Mesodermal cell (in vitro differentiated cells): Measurements from ENCODE around the gene YY1.
"Not testable (repeated sequence)": the region's sequence is repeated elsewhere in the genome, so short reads cannot be mapped to it uniquely, and the experiment has no call there.

ENCODE experiments used
- H3K27ac ChIP-seq: 2 replicates; pipeline ENCODE4 v1.7.0; 2013; ENCODE audit warnings: mild to moderate bottlenecking, low read depth, low read length, moderate library complexity; ENCODE audit not compliant: severe bottlenecking
- H3K36me3 ChIP-seq: 2 replicates; pipeline ENCODE4 v1.7.1; 2013; ENCODE audit warnings: mild to moderate bottlenecking, low read length, moderate library complexity; ENCODE audit not compliant: control insufficient read depth, insufficient read depth
- H3K4me1 ChIP-seq: one replicate; pipeline ENCODE4 v1.7.1; 2013; ENCODE audit warnings: mild to moderate bottlenecking, low read length; ENCODE audit not compliant: insufficient read depth, control insufficient read depth, poor library complexity, severe bottlenecking
- H3K4me3 ChIP-seq: 2 replicates; pipeline ENCODE4 v1.7.0; 2013; ENCODE audit warnings: low read length, control low read depth, mild to moderate bottlenecking; ENCODE audit not compliant: insufficient read depth, poor library complexity, severe bottlenecking; ENCODE audit errors: extremely low read depth
- H3K9me3 ChIP-seq: 2 replicates; pipeline ENCODE4 v1.7.1; 2013; ENCODE audit warnings: mild to moderate bottlenecking, low read length, moderate library complexity; ENCODE audit not compliant: control insufficient read depth
- WGBS, 2 experiments: methylation state at CpG; one replicate each; pipeline ENCODE4 v1.1.5; 2013; ENCODE audit warnings: missing lambda C conversion rate in 2 of 2; ENCODE audit not compliant: insufficient coverage in 2 of 2; 5-methylcytosine and 5-hydroxymethylcytosine counted together

Gene YY1

DNA sequence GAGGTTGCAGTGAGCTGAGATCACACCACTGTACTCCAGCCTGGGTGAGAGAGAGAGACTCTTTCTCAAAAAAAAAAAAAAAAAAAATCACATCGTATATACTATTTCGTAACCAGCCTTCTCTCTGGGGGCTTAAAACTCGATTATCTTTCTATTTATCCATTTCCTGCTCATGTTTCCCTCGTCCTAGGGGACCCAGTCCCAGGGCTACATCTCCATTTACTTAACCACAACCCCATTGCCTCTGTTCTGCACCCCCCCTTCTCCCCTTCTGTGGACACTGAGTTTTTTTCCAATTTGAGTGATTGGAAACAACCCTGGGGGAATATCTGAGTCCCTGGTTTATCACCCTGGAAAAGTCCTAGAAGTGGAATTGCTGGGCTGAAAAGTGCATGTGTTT, 36.2 kb upstream of the YY1 start:
- 87 to 97% methylated on average over 2 to 3 of the region's 4 CpGs for WGBS, 2 experiments

DNA sequence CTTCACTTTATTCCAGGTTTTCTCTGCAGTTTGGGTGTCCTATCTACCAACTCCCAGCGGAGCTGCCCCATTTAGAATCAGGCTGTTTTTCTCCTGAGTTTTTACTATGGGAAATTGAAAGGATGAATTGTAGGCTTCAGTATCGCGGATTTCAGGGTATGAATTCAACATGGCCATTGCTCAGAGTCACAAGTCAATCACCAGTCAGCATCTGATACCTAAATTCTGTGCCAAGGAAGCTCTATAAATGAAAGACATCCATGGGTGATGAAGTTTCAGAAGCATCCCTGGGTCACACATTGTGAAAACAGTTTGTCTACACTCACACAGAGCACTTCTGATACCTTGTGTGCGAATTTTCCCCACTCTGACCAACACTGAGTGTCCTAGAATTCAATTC, 35.8 kb upstream of the YY1 start:
- Histone ChIP-seq H3K4me1 (no peaks in the 10 kb centered on the region), H3K27ac (no peak overlapping the region), H3K36me3 (peaks cover 3% of the 10 kb centered on the region), H3K4me3 (no peak overlapping the region), H3K9me3 (no peaks in the 10 kb centered on the region)
- WGBS, 2 experiments: 73 to 97% methylated on average over 2 to 3 of the region's 4 CpGs

More for the DNA sequence above, 36.2 kb upstream of the YY1 start:
- no peak overlapping the region for H3K4me3 ChIP-seq
- peaks cover 3% of the 10 kb centered on the region for H3K36me3 ChIP-seq
- H3K27ac ChIP-seq: no peak overlapping the region
- H3K4me1 ChIP-seq: no peaks in the 10 kb centered on the region
- H3K9me3 ChIP-seq: no peaks in the 10 kb centered on the region

DNA sequence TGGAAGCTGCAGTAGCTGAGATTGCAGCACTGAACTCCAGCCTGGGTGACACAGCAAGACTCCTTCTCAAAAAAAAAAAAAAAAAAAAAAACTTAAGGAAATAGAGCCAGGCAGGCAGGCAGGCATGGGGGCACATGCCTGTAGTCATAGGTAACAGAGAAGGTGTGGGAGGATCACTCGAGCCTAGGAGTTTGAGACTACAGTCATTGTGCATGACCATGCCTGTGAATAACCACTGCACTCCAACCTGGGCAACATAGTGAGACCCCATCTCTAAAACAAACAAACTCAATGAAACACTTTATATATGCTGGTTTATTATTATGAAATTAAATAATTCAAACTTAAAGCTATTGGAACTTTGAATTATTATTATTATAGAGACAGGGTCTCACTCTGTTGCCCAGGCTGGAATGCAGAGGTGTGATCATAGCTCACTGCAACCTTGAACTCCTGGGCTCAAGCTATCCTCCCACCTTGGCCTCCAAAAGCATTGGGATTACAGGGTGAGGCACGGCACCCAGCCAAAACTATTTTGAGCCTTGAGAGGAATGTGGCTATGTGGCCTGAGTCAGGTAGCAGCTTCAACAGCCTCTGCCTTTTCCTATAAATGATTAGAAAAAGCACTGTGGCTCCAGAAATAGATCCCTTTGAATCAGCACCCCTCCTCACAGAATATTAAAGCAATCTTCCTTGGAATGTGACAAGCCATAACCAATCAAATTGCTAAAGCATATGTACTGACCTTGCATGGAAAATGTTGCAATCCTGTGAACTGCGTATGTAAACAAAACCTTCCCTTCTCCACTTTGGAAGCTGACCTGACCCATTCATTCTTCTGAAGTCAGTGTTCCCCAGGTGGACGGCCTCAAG, 34.7 kb upstream of the YY1 start:
- Histone ChIP-seq H3K4me3 (no peak overlapping the region), H3K4me1 (no peaks in the 10 kb centered on the region), H3K36me3 (peaks cover 3% of the 10 kb centered on the region), H3K9me3 (no peaks in the 10 kb centered on the region), H3K27ac (no peak overlapping the region)
- 85 to 97% methylated on average over 2 of the region's 4 CpGs for WGBS, 2 experiments

DNA sequence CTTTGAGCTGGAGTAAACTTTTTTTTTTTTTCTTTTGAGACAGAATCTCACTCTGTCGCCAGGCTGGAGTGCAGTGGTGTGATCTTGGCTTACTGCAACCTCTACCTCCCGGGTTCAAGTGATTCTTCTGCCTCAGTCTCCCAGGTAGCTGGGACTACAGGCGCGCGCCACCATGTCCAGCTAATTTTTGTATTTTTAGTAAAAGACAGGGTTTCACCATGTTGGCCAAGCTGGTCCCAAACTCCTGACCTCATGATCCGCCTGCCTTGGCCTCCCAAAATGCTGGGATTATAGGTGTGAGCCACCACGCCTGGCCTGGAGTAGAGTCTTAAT, 34.1 kb upstream of the YY1 start:
- not testable (repeated sequence) for H3K9me3 ChIP-seq, H3K36me3 ChIP-seq, H3K27ac ChIP-seq, H3K4me3 ChIP-seq, H3K4me1 ChIP-seq
- WGBS, 2 experiments: 80 to 93% methylated on average over 2 to 6 of the region's 7 CpGs

DNA sequence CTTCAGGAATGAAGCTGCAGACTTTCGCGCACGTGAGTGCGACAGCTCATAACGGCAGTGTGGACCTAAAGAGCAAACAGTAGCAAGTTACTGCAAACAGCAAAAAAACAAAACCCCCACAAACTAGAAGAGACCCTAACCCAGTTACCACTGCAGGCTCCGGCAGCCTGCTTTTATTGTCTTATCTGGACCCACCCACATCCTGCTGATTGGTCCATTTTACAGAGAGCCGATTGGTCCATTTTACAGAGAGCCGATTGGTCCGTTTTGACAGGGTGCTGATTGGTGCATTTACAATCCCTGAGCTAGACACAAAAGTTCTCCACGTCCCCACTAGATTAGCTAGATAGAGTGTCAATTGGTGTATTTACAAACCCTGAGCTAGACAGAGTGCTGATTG, 31.4 kb upstream of the YY1 start:
- not testable (repeated sequence) for H3K27ac ChIP-seq, H3K4me1 ChIP-seq, H3K36me3 ChIP-seq, H3K9me3 ChIP-seq, H3K4me3 ChIP-seq
- 92 to 96% methylated on average over 4 to 6 of the region's 10 CpGs for WGBS, 2 experiments

DNA sequence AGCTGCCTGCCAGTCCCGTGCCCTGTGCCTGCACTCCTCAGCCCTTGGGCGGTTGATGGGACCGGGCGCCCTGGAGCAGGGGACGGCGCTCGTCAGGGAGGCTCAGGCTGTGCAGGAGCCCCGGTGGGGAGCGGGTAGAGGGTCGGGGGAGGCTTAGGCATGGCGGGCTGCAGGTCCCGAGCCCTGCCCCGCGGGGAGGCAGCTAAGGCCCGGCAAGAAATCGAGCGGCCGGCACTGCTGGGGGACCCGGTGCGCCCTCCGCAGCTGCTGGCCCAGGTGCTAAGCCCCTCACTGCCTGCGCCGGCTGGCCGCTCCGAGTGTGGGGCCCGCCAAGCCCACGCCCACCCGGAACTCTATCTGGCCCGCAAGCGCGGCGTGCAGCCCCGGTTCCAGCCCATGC, 30.8 kb upstream of the YY1 start:
- 96 to 97% methylated on average over 25 to 28 of the region's 33 CpGs for WGBS, 2 experiments
- H3K4me1 ChIP-seq, H3K27ac ChIP-seq, H3K9me3 ChIP-seq, H3K36me3 ChIP-seq, H3K4me3 ChIP-seq: not testable (repeated sequence)

DNA sequence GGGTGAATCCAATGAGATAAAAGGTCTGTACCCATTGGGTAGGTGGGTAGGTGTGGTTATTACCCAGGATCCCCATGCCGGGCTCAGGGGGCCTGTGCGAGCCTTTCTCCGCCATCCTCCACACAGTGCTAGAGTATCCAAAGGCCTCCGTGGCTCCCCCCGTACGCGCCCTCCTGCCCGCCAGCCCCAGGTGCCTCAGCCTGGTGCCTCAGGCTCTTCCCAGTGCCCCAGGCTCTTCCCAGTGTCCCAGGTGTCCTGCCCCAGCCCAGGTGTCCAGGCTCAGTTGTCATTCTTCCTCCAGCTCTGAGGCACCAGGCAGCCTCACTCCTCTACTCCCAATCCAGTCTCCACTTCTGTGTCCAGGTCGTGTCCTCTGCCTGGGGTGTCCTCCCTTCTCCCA, 27.6 kb upstream of the YY1 start:
- Histone ChIP-seq H3K36me3 (peaks cover 3% of the 10 kb centered on the region), H3K27ac (no peak overlapping the region), H3K4me3 (no peak overlapping the region), H3K9me3 (no peaks in the 10 kb centered on the region), H3K4me1 (no peaks in the 10 kb centered on the region)
- WGBS, 2 experiments: 95 to 98% methylated on average over 9 of the region's 9 CpGs

DNA sequence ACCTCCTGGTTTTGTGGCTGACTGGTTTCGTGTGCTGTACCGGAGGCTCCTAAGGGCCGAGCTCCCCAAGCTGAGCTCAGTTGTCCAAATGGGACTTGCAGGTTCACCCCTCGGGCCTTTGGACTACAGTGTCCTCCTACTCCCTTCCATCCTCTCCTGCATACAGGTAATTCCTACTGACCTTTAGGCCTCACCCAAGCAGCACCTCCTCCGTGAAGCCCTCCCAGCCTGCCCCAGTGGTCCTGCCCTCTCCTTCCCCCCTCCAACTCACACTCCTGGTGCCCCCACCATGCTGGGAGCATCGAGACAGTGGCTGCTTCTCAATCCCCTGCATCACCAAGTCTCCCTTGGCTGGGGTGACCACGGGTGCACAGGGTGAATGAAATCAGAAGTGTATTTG, 27.1 kb upstream of the YY1 start:
- 96 to 100% methylated on average over 5 to 6 of the region's 7 CpGs for WGBS, 2 experiments
- H3K27ac ChIP-seq: no peak overlapping the region
- no peaks in the 10 kb centered on the region for H3K9me3 ChIP-seq
- H3K36me3 ChIP-seq: peaks cover 3% of the 10 kb centered on the region
- no peaks in the 10 kb centered on the region for H3K4me1 ChIP-seq
- no peak overlapping the region for H3K4me3 ChIP-seq

DNA sequence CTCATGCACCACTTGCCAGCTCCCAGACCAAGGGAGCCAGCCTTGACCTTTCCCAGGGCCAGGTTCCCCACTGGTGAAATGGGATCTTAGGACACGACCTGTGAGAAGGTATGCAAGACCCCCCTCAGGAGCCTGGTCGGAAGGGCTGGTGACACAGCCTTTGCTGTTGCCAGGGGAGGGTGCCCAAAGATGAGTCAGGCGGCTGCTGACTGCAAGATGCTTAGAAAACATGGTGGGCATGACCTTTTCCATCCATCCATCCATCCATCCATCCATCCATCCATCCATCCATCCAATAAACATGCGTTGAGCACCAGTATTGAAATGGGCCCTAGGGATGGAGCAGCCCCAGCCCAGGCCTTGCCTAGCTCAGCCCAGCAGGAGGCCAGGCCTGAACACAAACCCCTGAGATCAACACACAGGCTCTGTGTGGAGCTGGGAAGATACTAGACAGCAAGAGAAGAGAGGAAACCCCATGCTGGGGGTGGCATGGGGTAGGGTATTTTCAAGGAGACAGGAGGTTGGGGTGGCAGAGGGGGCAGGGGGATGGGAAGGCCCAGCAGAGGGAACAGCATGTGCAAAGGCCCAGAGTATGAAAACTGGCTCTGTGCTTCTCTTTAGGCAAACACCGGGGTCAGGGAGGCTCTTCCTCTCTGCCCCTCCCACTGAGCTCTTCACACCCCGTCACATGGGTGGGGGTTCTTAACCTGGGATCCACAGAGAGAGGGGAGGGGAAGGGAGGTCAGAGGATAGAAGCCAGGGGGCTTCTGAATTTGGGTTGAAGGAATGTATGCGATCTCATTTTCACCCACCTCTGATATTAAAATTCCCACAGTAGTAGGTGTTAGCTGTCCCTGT, 26.2 kb upstream of the YY1 start:
- no peak overlapping the region for H3K4me3 ChIP-seq
- 88 to 98% methylated on average over 4 to 5 of the region's 7 CpGs for WGBS, 2 experiments
- H3K36me3 ChIP-seq: no peaks in the 10 kb centered on the region
- no peak overlapping the region for H3K27ac ChIP-seq
- no peaks in the 10 kb centered on the region for H3K9me3 ChIP-seq
- H3K4me1 ChIP-seq: no peaks in the 10 kb centered on the region

DNA sequence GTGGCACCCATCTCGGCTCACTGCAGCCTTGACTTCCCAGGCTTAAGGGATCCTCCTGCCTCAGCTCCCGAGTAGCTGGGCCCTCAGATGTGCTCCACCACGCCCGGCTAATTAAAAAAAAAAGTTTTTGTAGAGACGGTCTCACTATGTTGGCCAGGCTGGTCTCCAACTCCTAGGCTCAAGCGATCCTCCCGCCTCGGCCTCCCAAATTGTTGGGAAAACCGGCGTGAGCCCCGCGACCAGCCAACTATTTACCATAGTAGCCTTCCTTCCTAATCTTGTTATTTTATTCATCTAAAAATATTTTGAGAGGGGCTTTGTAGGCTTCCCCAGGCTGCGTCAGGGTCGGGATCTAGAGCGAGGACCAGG, 25.4 kb upstream of the YY1 start:
- peak overlapping the region; percentile 76 for H3K27ac ChIP-seq
- WGBS, 2 experiments: 81 to 90% methylated on average over 8 to 9 of the region's 15 CpGs

More for the DNA sequence above, 25.4 kb upstream of the YY1 start:
- Histone ChIP-seq H3K36me3 (no peaks in the 10 kb centered on the region), H3K4me3 (peak overlapping the region; percentile 63), H3K9me3 (no peaks in the 10 kb centered on the region), H3K4me1 (no peaks in the 10 kb centered on the region)
